Lower lobe of right lung (tissue), 2 donors: ENCODE data around the gene SYNGR4. TPM values are rescaled to one million over a fixed set of nuclear protein-coding genes. Genes with fewer than 3 reads are reported as not detected.
A peak's percentile ranks its signal among the peaks of the same experiment; 100 is the strongest.

Experiments used
- ATAC-seq, 2 donors: fragments of 200-7000 bp; cut with Tn5 transposase; one replicate each; pipeline ENCODE4 v1.9.1; 2020 to 2022; ENCODE audit warnings: mild to moderate bottlenecking in 2 of 2, moderate library complexity in 2 of 2
- DNase-seq: peaks from one replicate; pipeline ENCODE4 v3.0.0-alpha.2; 2020
- H3K27ac ChIP-seq: fragments of 200-600 bp; one replicate; pipeline ENCODE4 v1.8.0; 2022
- H3K27me3 ChIP-seq: fragments of 200-600 bp; one replicate; pipeline ENCODE4 v1.8.0; 2022; ENCODE audit warnings: low read depth
- H3K36me3 ChIP-seq: fragments of 200-600 bp; one replicate; pipeline ENCODE4 v1.8.0; 2022; ENCODE audit warnings: mild to moderate bottlenecking
- H3K4me1 ChIP-seq: fragments of 200-600 bp; one replicate; pipeline ENCODE4 v1.8.0; 2022
- H3K4me3 ChIP-seq: fragments of 200-600 bp; one replicate; pipeline ENCODE4 v1.8.0; 2022; ENCODE audit warnings: mild to moderate bottlenecking
- H3K9me3 ChIP-seq: fragments of 200-600 bp; one replicate; pipeline ENCODE4 v1.8.0; 2022
- CTCF ChIP-seq: fragments of 200-600 bp; IDR thresholded peaks from one replicate; pipeline ENCODE4 v1.8.0; 2022; ENCODE audit warnings: antibody characterized with exemption, mild to moderate bottlenecking
- intact Hi-C: fragments of 100-400 bp; cut with DNase I; formaldehyde crosslinking; loops from one replicate; pipeline ENCODE4 v1.11.0; 2022
- total RNA-seq: library from RNA; stranded (reverse); fragmentation: NEBNext Ultra II Directional; extraction: Animal tissue kit (Norgen Biotek cat#: 25700); gene quantifications from one replicate; pipeline ENCODE4 v1.2.1, GENCODE V29; 2021
- donor health status: DM: no; HTN: yes; CAD: no; lungs with severe emphysema.

Gene SYNGR4
- total RNA-seq, 1 donor from 2014 or later = not detected

GRCh38 chr19:48346191-48346590 lies 18.0 kb upstream of the SYNGR4 start:
- no peak for ATAC-seq
- intact Hi-C loops = no loop called here
- H3K36me3 ChIP-seq = no peaks in the 10 kb centered on the region
- H3K9me3 ChIP-seq = no peaks in the 10 kb centered on the region
- H3K27me3 ChIP-seq = no peaks in the 10 kb centered on the region
- no peak overlapping the region for H3K4me3 ChIP-seq
- TF ChIP-seq CTCF = no peak
- DNase-seq = no peak
- H3K4me1 ChIP-seq = no peaks in the 10 kb centered on the region
- H3K27ac ChIP-seq = no peak overlapping the region

- Histone ChIP-seq H3K36me3 (no peaks in the 10 kb centered on the region), H3K27me3 (no peaks in the 10 kb centered on the region), H3K4me3 (no peak overlapping the region), H3K4me1 (no peaks in the 10 kb centered on the region), H3K27ac (no peak overlapping the region), H3K9me3 (no peaks in the 10 kb centered on the region)
- TF ChIP-seq CTCF = no peak
- ATAC-seq (no peak), DNase-seq (no peak)
- intact Hi-C loops = no loop called here
These were observed 16.1 kb upstream of the SYNGR4 start for GRCh38 chr19:48348045-48348444.

DNA sequence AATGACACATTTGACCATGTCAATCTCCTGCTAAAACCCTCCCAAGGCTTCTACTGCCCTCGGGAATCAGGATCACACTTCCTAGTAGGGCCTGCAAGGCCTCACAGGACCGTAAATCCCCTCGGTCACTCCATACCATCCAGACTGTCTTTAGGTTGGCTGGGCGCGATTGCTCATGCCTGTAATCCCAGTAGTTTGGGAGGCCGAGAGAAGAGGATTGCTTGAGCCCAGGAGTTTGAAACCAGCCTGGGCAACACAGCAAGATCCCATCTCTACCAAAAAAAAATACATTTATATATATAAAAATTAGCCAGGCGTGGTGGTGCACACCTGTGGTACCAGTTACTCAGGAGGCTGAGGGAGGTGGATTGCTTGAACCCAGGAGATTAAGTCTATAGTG lies 15.4 kb upstream of the SYNGR4 start:
- H3K4me1 ChIP-seq = no peaks in the 10 kb centered on the region
- no peaks in the 10 kb centered on the region for H3K27me3 ChIP-seq
- TF ChIP-seq CTCF = no peak
- no peaks in the 10 kb centered on the region for H3K36me3 ChIP-seq
- no peak overlapping the region for H3K4me3 ChIP-seq
- no peaks in the 10 kb centered on the region for H3K9me3 ChIP-seq
- intact Hi-C loops = no loop called here
- ATAC-seq (no peak), DNase-seq (no peak)
- no peak overlapping the region for H3K27ac ChIP-seq

GRCh38 chr19:48350856-48351255 lies 13.3 kb upstream of the SYNGR4 start:
- intact Hi-C loops = no loop called here
- H3K36me3 ChIP-seq = no peaks in the 10 kb centered on the region
- ATAC-seq (no peak), DNase-seq (no peak)
- H3K4me3 ChIP-seq = no peak overlapping the region
- no peaks in the 10 kb centered on the region for H3K27me3 ChIP-seq
- no peaks in the 10 kb centered on the region for H3K9me3 ChIP-seq
- H3K4me1 ChIP-seq = no peaks in the 10 kb centered on the region
- no peak for TF ChIP-seq CTCF
- H3K27ac ChIP-seq = no peak overlapping the region

DNA sequence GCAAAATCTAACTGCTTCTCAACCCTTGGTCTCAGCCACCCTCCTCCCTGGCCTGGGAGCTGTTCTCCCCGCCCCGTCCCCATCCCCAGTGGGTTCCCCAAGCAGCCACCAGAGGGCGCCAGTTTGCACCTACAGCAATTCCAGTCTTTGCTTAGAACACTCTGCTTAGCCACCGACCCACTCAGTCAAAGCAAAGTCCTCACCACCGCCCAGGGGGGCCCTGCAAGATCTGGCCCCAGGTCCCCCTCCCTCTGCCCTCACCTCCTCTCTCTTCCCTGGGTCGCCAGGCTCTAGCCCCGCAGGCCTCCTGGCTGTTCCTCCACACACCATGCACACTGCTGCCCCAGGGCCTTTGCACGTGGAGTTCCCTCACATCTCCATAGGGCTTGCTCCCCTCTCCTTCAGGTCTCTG lies 12.8 kb upstream of the SYNGR4 start:
- no peaks in the 10 kb centered on the region for H3K36me3 ChIP-seq
- no peak overlapping the region for H3K4me3 ChIP-seq
- peak; percentile 84 for DNase-seq
- ATAC-seq = peak; percentile 87
- H3K27me3 ChIP-seq = no peaks in the 10 kb centered on the region
- intact Hi-C loops = no loop called here
- TF ChIP-seq CTCF = peak; percentile 86
- no peak overlapping the region for H3K27ac ChIP-seq
- no peaks in the 10 kb centered on the region for H3K4me1 ChIP-seq
- H3K9me3 ChIP-seq = no peaks in the 10 kb centered on the region

DNA sequence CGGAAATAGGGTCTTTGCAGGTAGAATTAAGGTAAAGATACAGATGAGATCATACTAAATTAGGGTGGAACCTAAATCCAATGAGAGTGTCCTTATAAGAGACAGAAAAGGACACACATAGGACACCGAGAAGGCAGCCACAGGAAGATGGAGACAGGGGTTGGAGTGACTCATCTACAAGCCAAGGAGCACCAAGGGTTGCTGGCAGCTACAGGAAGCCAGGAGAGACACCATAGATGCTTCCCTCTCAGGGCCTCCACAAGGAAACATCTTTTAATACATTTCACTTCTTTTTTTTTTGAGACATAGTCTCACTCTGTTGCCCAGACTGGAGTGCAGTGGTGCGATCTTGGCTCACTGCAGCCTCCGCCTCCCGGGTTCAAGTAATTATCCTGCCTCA lies 10.5 kb upstream of the SYNGR4 start:
- DNase-seq = no peak
- H3K36me3 ChIP-seq = no peaks in the 10 kb centered on the region
- no peaks in the 10 kb centered on the region for H3K9me3 ChIP-seq
- H3K4me1 ChIP-seq = no peaks in the 10 kb centered on the region
- intact Hi-C loops = no loop called here
- no peak overlapping the region for H3K4me3 ChIP-seq
- no peak for TF ChIP-seq CTCF
- no peaks in the 10 kb centered on the region for H3K27me3 ChIP-seq
- no peak for ATAC-seq
- no peak overlapping the region for H3K27ac ChIP-seq
